Activated CD4-positive, alpha-beta memory T cell treated with anti-CD3 and anti-CD28 coated beads for 36 hours (primary cell): Measurements from ENCODE around the gene FYN. TPM values are rescaled to one million over a fixed set of nuclear protein-coding genes. Genes with fewer than 3 reads are reported as not detected.
"Not testable (repeated sequence)": the region's sequence is repeated elsewhere in the genome, so short reads cannot be mapped to it uniquely, and the experiment has no call there.

Experiments used
- CTCF ChIA-PET: fragments of 350-600 bp; sonication (Branson Sonifier 250); formaldehyde crosslinking; loops from one replicate; lab custom pipeline; 2021; ENCODE audit warnings: antibody characterized with exemption, inconsistent platforms; lab: Charles Lee
- POLR2A ChIA-PET: fragments of 350-600 bp; sonication (Branson Sonifier 250); formaldehyde crosslinking; loops from one replicate; lab custom pipeline; 2021; ENCODE audit warnings: antibody characterized with exemption; lab: Charles Lee
- DNase-seq: peaks from one replicate; pipeline ENCODE4 v3.0.0-alpha.2; 2020
- H3K27ac Mint-ChIP-seq: one replicate; pipeline ENCODE4 v1.8.0; 2021; ENCODE audit warnings: mixed read lengths
- H3K27me3 Mint-ChIP-seq: one replicate; pipeline ENCODE4 v1.8.0; 2021; ENCODE audit warnings: mixed read lengths
- H3K36me3 Mint-ChIP-seq: one replicate; pipeline ENCODE4 v1.8.0; 2021; ENCODE audit warnings: mixed read lengths
- H3K4me1 Mint-ChIP-seq: one replicate; pipeline ENCODE4 v1.8.0; 2021; ENCODE audit warnings: low read depth, mixed read lengths
- H3K4me3 Mint-ChIP-seq: one replicate; pipeline ENCODE4 v1.8.0; 2021; ENCODE audit warnings: mild to moderate bottlenecking, mixed read lengths
- H3K9me3 Mint-ChIP-seq: one replicate; pipeline ENCODE4 v1.8.0; 2021; ENCODE audit warnings: mixed read lengths
- intact Hi-C: fragments of 100-400 bp; cut with micrococcal nuclease; formaldehyde crosslinking; loops from one replicate; pipeline ENCODE4 v1.15.1; 2023
- total RNA-seq, 2 experiments: library from RNA; stranded (reverse); gene quantifications; one replicate each; pipeline ENCODE4 v1.2.3, GENCODE V29; 2021

Gene FYN
- total RNA-seq = 100 to 1,000 TPM; 353 to 365 TPM

GRCh38 chr6:111873178-111874024 lies at the start of gene FYN:
Gene FYN, minus strand, starts transcription at chr6:111873452. Its CDS starts 153,401 bp downstream, at chr6:111720051.
- peaks cover 27% of the 10 kb centered on the region for H3K36me3 Mint-ChIP-seq
- no peaks in the 10 kb centered on the region for H3K27me3 Mint-ChIP-seq
- CTCF ChIA-PET = interaction anchor here (0.6 to 2.0 kb wide), 21 partner anchors 9 to 170 kb away, joined by 3 to 14 read pairs (median 3); no protein-coding TSS in a partner anchor
- DNase-seq = peak; percentile 99
- POLR2A ChIA-PET = interaction anchor here (0.7 to 2.4 kb wide), 20 partner anchors 8 to 196 kb away, joined by 3 to 15 read pairs (median 5); no protein-coding TSS in a partner anchor
- intact Hi-C loops = loop anchor here (1.0 to 2.0 kb wide), 6 partner anchors 100 to 390 kb away; partner anchors contain the start of genes FAM229B, REV3L and TUBE1
- peak within 1 kb of the TSS; percentile 98 for H3K4me3 Mint-ChIP-seq
- no peaks in the 10 kb centered on the region for H3K9me3 Mint-ChIP-seq
- peaks cover 30% of the 10 kb centered on the region for H3K4me1 Mint-ChIP-seq
- peak within 1 kb of the TSS; percentile 96 for H3K27ac Mint-ChIP-seq

- Mint-ChIP-seq H3K4me3 (no peak overlapping the region), H3K27me3 (no peaks in the 10 kb centered on the region), H3K9me3 (no peaks in the 10 kb centered on the region), H3K27ac (no peak overlapping the region), H3K36me3 (no peaks in the 10 kb centered on the region), H3K4me1 (peaks cover 25% of the 10 kb centered on the region)
- ChIA-PET CTCF (interaction anchor here (0.8 kb wide), 1 partner anchor 32 kb away, joined by 3 read pairs; no protein-coding TSS in a partner anchor), POLR2A (no interaction called here)
- intact Hi-C loops = no loop called here
- no peak for DNase-seq
Observed at GRCh38 chr6:111922454-111923297, 49.4 kb upstream of the FYN start.

- ChIA-PET CTCF (no interaction called here), POLR2A (no interaction called here)
- Mint-ChIP-seq H3K36me3 (no peaks in the 10 kb centered on the region), H3K9me3 (no peaks in the 10 kb centered on the region), H3K4me1 (peaks cover 25% of the 10 kb centered on the region), H3K4me3 (no peak overlapping the region), H3K27me3 (no peaks in the 10 kb centered on the region), H3K27ac (no peak overlapping the region)
- no peak for DNase-seq
- intact Hi-C loops = no loop called here
Observed at GRCh38 chr6:111921103-111921502, 47.9 kb upstream of the FYN start.

- Mint-ChIP-seq H3K9me3 (no peaks in the 10 kb centered on the region), H3K4me1 (peaks cover 24% of the 10 kb centered on the region), H3K36me3 (no peaks in the 10 kb centered on the region), H3K27ac (no peak overlapping the region), H3K4me3 (no peak overlapping the region), H3K27me3 (no peaks in the 10 kb centered on the region)
- no peak for DNase-seq
- intact Hi-C loops = no loop called here
- POLR2A ChIA-PET = no interaction called here
- CTCF ChIA-PET = no interaction called here
Observed at GRCh38 chr6:111920578-111920977, 47.3 kb upstream of the FYN start.

DNA sequence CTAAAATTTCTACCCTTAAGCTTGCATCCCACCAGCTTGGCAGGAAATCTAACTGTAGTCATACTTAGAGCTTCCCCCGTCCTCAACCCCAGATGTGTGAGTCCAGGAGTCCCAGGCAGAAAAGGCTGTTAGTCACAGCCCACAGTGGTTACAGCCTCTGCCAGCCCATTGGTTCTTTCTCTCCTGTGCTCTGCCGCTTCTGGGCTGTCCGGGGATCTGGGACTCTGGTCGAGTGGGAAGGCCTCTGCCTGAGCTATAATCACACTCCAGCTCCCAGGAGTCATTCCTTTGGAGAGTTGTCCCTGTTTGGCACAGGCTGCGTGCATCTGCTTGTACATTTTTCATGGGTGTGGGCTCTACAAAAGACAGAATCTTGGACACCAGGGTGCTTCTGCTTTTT lies 45.6 kb upstream of the FYN start:
- peaks cover 14% of the 10 kb centered on the region for H3K4me1 Mint-ChIP-seq
- H3K9me3 Mint-ChIP-seq = no peaks in the 10 kb centered on the region
- no peaks in the 10 kb centered on the region for H3K27me3 Mint-ChIP-seq
- ChIA-PET POLR2A (no interaction called here), CTCF (no interaction called here)
- no peak overlapping the region for H3K4me3 Mint-ChIP-seq
- no peaks in the 10 kb centered on the region for H3K36me3 Mint-ChIP-seq
- H3K27ac Mint-ChIP-seq = no peak overlapping the region
- intact Hi-C loops = no loop called here
- peak; percentile 19 for DNase-seq

GRCh38 chr6:111916747-111917146 lies 43.5 kb upstream of the FYN start:
- ChIA-PET CTCF (no interaction called here), POLR2A (no interaction called here)
- H3K9me3 Mint-ChIP-seq = no peaks in the 10 kb centered on the region
- DNase-seq = no peak
- peaks cover 5% of the 10 kb centered on the region for H3K4me1 Mint-ChIP-seq
- H3K36me3 Mint-ChIP-seq = no peaks in the 10 kb centered on the region
- intact Hi-C loops = no loop called here
- no peak overlapping the region for H3K4me3 Mint-ChIP-seq
- H3K27me3 Mint-ChIP-seq = no peaks in the 10 kb centered on the region
- no peak overlapping the region for H3K27ac Mint-ChIP-seq

GRCh38 chr6:111914617-111915016 lies 41.4 kb upstream of the FYN start:
- Mint-ChIP-seq H3K27me3 (no peaks in the 10 kb centered on the region), H3K4me1 (peaks cover 9% of the 10 kb centered on the region), H3K27ac (no peak overlapping the region), H3K9me3 (no peaks in the 10 kb centered on the region), H3K4me3 (no peak overlapping the region), H3K36me3 (no peaks in the 10 kb centered on the region)
- CTCF ChIA-PET = no interaction called here
- POLR2A ChIA-PET = no interaction called here
- intact Hi-C loops = no loop called here
- no peak for DNase-seq

GRCh38 chr6:111912904-111913303 lies 39.7 kb upstream of the FYN start:
- ChIA-PET POLR2A (interaction anchor here (0.8 kb wide), 1 partner anchor 61 kb away, joined by 3 read pairs; no protein-coding TSS in a partner anchor), CTCF (no interaction called here)
- Mint-ChIP-seq H3K36me3 (no peaks in the 10 kb centered on the region), H3K27me3 (no peaks in the 10 kb centered on the region), H3K9me3 (no peaks in the 10 kb centered on the region), H3K4me3 (no peak overlapping the region), H3K4me1 (peaks cover 9% of the 10 kb centered on the region), H3K27ac (no peak overlapping the region)
- DNase-seq = peak; percentile 44
- intact Hi-C loops = no loop called here

DNA sequence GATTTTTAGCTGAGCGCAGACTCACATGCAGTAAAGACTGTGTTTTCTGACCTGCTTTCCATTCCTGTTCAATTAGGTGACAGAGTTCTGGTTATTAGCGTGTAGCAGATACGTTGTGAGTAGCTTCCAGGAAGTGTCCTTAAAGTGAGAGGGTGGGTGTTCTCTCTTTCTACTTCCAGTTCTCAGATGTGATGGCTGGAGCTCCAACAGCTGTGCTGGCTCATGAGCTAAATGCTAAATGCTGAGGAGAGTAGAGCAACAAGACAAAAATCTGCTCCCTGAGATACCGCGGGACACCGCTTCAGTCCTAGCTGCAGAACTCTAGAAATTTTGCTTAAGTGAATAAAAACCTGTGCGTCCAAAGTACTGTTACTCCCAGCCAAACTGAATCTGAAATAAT lies 38.2 kb upstream of the FYN start:
- Mint-ChIP-seq H3K4me3 (no peak overlapping the region), H3K9me3 (no peaks in the 10 kb centered on the region), H3K4me1 (peaks cover 9% of the 10 kb centered on the region), H3K27ac (no peak overlapping the region), H3K36me3 (no peaks in the 10 kb centered on the region), H3K27me3 (no peaks in the 10 kb centered on the region)
- intact Hi-C loops = no loop called here
- DNase-seq = no peak
- POLR2A ChIA-PET = no interaction called here
- CTCF ChIA-PET = interaction anchor here (0.9 kb wide), 1 partner anchor 10 kb away, joined by 3 read pairs; no protein-coding TSS in a partner anchor

DNA sequence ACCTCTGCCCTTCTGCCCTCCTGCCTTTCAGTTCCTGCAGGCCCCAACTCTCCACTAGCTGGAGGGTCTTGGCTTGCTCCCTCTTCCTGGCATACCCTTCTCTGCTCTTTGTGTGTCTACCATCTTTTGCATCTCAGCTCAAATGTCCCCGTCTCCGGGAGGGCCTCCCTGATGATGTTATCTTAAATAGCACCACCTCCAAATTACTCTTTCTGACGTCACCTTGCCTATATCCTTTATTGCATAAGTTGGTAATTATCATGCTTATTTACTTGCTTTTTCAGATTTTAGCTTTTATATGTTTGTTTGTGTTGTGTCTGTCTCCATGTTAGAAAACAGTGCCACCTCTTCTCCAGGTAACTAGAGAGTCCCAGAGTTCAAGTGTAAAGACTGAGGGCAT lies 36.0 kb upstream of the FYN start:
- H3K4me1 Mint-ChIP-seq = peaks cover 9% of the 10 kb centered on the region
- peaks cover 2% of the 10 kb centered on the region for H3K9me3 Mint-ChIP-seq
- no peak overlapping the region for H3K4me3 Mint-ChIP-seq
- H3K36me3 Mint-ChIP-seq = no peaks in the 10 kb centered on the region
- DNase-seq = no peak
- intact Hi-C loops = no loop called here
- CTCF ChIA-PET = no interaction called here
- H3K27me3 Mint-ChIP-seq = no peaks in the 10 kb centered on the region
- H3K27ac Mint-ChIP-seq = no peak overlapping the region
- POLR2A ChIA-PET = no interaction called here

DNA sequence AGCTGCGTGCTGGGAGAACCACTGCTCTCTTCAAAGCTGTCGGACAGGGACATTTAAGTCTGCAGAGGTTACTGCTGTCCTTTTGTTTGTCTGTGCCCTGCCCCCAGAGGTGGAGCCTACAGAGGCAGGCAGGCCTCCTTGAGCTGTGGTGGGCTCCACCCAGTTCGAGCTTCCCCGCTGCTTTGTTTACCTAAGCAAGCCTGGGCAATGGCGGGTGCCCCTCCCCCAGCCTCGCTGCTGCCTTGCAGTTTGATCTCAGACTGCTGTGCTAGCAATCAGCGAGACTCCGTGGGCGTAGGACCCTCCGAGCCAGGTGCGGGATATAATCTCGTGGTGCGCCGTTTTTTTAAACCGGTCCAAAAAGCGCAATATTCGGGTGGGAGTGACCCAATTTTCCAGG lies 35.1 kb upstream of the FYN start:
- H3K4me1 Mint-ChIP-seq, H3K36me3 Mint-ChIP-seq, H3K4me3 Mint-ChIP-seq, H3K27ac Mint-ChIP-seq, H3K27me3 Mint-ChIP-seq, H3K9me3 Mint-ChIP-seq, POLR2A ChIA-PET, CTCF ChIA-PET, intact Hi-C loops, DNase-seq: not testable (repeated sequence)

DNA sequence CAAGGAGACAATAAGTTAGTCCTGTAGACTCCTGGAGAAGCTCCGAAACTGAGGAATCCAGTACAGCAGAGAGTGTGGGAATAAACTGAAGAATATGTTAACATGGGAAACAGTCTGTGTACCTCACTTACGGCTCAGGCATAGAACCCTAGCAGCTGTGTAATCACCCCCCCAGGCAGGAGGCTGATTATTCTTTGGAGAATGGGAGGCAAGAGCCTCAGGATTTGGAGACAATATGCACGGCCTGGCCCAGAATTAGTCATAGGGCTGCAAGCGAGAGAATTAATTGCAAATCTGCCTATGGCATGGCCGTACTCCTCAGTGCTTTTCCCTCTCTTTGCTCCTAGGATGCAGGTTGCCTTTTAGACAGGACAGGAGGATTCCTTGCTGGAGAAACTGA lies 27.5 kb upstream of the FYN start:
- intact Hi-C loops = no loop called here
- no peaks in the 10 kb centered on the region for H3K27me3 Mint-ChIP-seq
- ChIA-PET CTCF (no interaction called here), POLR2A (no interaction called here)
- no peaks in the 10 kb centered on the region for H3K36me3 Mint-ChIP-seq
- no peak overlapping the region for H3K4me3 Mint-ChIP-seq
- H3K4me1 Mint-ChIP-seq = no peaks in the 10 kb centered on the region
- H3K27ac Mint-ChIP-seq = no peak overlapping the region
- no peak for DNase-seq
- no peaks in the 10 kb centered on the region for H3K9me3 Mint-ChIP-seq
